GM19025 (cell line): ENCODE measurements around the gene PPL.

ENCODE experiments used
- ATAC-seq: cut with Tn5 transposase; IDR thresholded peaks from one replicate; pipeline ENCODE4 v1.9.1; 2021; ENCODE audit warnings: mild to moderate bottlenecking, low read depth, moderate library complexity; ENCODE audit not compliant: unreplicated experiment

PPL gene

DNA sequence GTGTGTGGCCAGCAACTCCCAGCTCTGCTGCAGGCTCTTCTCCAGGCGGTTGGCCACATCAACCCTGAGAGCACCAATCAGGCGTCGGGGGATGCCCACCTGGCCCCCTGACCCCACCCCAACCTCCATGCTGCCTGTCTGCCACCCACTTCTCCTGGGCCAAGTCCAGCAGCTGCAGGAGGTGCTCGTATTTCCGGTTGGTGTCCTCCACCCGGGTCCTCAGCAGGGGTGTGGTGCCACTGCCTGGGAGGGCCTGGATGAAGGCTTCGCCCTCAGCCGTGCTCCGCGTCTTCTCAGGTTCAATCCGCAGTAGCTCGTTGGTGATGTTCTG is 45.1 kb downstream of the PPL start:
- no peak for ATAC-seq

DNA sequence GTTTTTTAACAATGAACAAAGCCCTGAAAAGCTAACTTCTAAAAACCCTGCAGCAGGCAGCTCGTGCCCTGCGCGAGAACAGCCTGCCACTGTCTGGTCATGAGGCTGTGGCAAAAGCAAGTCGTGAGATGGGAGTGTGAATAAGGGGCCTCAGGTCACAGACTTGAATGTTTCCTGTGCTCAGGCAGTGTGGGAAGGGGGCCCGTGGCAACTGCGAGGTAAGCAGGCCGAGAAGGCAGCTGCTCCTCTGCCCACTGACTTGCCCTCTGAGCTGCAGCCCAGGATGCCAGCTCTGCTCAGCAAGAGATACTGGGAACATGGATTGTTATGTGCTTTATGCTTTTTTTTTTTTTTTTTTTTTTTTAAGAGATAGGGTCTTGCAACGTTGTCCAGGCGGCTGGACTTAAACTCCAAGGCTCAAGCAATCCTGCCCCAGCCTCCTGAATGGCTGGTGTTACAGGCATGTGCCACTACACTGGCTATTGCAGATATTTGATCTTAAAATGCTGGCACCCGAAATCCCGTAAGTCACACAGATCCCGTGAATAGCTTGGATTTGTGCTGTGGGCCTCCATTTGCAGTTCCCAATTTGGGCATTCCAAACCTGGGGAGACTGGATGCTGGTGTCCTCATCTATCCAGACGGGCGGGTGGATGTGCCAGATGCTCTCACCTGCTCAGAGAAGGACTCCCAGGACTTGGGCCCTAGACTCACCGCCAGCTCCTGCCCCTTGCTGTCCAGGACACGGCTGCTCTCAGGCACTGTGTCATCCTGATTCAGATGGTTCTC is 45.7 kb downstream of the PPL start:
- no peak for ATAC-seq

DNA sequence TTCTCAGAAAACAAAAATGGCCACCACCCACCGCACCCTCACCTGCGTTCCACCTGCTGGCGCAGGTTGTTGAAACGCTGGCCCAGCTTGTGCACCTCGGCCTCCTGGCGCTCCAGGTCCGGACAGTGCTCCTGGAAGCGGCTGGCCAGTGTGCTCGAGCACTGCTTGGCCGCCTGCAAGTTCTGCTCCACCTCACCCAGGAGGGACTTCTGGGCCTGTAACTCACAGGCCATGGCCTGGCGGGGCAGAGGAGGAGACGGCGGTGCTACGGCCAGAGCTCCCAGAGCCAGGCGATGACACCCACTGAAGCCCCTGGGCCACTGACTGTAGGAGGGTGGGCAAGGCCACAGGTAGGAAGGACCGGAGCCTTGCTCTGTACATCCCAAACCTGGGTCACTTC is 46.3 kb downstream of the PPL start:
- ATAC-seq = no peak

DNA sequence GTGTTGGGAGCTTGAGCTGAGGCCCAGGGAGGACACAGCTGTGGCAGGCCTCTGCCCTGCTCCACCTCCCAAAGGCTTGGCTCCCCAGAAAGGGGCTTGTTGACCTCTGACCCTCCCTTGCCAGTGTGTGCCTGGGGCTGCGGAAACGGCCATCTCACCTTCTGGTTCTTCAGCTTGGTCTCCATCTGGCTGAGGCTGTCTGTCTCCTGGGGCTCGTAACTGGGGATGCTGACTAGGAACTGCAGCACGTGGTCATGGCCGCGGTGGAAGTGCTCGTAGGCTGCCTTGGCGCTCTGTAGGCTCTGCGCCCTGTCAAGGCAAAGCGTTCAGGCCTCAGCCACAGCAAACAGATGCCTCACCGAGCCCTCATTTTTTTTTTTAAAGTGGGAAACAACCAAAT is 46.9 kb downstream of the PPL start:
- ATAC-seq = no peak

DNA sequence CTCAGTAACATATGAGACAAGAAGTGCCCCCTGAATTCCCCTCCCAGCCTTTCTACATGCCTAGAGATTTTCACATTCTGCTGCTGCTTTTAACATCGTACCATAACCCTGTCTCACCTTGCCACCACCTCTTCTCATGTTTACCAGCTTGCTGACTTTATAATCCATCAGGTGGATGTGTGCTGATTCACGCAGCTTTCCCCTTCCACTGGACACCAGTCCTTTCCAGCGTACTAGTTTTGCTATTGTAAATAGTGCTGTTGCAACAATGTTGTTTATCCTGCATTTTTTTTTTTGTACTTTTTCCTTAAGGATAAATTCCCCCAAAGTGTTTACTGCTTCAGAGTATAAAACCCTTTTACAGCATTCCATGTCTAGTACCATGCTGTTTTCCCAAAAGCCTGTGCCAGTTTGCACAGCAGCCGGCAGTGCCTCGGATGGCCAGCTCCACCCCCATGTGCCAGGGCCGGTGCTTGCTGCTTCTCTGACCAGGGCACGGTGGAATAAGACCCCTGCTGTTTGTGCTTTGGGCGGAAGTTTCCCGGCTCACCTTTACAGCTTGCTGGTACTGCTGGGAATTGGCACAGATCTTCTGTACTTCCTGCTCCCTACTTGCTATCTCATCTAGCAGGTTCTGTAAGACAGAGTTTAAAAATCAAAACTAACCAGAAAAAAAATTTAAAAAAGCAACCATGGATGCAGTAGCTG is 48.4 kb downstream of the PPL start:
- ATAC-seq = no peak

DNA sequence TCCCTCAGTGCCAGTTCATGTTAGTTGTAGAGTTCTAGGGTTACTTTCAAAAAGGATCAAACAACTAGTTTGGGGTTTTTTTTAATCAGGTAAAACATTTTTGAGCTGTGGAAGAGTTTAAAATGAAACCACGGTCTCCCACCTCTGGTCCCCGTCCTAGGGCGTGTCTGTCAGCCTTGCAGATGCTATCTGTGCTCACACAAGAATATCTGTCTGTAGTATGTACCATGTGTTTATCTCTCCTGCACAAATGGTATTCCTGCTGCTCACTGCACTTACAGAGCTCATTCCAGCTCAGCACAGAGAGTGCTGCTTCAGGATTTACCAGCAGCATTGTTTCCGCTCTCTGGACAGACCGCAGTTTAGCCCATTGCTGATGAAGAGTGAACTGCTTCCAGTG is 50.8 kb downstream of the PPL start:
- no peak for ATAC-seq

DNA sequence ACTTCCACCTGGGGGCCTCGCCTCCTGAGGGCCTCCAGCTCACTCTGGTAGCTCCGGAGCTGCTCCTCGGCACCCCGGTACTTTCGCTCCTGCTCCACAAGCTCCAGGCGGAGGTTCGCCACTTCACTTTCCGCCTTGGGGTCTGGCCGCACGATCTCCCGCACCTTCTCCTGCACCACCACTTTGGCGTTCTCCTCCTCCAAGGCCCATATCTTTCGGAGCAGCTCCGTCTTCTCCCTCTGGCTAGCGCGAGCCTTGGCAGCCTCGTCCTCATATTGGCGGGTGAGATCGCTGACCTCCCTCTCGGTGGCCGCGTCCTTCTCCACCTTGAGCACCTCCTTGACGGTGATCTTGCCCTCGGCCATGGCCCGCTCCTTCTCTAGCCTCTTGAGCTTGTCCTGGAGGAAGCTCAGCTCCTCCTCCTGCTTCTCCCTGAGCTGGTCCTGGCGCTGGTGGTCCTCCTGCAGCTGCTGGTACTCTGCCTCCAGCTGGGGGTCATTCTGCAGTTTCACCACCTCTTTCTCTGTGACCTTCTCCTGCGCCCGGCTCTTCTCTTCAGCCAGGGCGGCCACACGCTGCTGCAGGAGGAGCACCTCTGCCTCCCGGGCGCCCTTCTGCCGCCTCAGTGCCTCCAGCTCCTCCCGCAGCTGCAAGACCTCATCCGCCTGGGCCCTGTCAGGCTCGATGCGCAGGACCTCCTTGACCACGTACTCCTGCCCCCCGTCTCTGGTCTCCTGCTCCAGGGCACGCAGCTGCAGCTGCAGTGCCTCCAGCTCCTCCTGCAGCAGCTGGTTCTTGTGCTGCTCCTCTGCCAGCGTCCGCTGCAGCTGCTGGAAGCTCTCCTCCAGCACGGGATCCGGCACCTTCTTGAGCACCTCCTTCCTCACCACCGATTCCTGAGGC is 51.7 kb downstream of the PPL start:
- ATAC-seq = no peak

DNA sequence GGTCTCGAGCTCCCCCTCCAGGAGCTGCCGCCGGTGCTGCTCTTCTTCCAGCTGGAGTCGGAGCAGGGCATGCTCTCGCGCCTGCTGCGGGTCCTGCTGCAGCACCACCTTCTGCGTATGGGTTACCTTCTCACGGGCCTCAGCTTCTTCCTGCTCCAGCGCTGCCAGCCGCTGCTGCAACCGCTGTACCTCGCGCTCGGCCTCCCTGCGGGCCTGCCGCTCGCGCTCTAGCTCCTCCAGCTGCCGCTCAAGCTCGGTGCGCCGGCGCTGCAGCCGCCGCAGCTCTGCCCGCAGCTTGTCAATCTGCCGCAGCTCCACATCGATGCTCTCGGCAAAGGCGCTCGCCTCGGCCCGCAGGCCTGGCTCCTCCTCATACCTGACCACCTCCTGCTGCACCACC is 52.7 kb downstream of the PPL start:
- ATAC-seq = no peak

DNA sequence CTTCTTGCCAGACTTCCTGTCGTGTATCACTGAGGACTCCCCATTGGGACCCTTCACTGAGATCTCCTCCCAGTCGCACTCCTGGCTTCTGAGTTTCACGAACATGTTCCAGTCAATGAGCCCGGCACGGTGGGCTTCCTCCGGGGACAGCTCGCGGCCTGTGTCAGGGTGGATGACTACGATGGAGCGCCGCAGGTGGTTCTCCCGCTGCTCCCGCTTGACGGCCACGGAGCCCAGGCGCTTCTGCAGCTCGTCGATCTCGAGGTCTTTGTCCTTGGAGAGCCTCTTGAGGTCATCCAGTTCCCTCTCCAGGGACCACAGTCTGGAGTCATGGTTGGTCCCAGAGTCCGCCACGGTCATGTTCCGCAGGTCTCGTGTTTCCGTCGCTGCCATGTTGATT is 53.4 kb downstream of the PPL start:
- ATAC-seq = no peak

DNA sequence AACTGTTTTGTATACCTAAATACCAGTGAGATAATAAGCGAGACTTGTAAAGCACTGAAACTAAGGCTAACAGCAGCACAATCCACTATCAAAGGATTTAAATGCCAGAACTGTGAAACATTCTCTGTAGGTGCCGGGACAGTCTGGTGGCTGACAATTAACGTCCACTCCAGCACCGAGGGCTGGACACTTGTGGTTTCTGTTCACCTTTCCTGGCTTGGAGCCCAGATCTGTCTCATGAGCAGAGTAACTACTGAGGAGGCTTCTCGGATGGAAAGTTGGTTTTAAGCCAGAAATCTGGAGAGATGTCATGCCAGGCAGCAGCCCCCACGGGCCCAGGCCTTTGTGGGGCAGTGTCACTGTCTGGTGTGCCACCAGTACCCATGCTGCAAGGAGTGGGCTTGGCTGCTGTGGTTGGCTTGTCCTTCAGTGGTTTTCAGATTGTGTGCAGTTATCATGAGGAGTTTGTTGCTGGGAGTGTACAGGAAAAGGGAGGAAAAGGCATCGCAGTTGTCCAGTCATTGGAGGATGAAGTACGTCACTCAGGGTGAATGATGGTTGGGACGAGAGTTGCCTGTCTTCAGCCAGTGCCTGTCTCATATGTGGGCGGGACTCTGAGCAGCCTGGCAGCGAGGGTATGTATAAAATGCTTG is 54.2 kb downstream of the PPL start:
- ATAC-seq = no peak

DNA sequence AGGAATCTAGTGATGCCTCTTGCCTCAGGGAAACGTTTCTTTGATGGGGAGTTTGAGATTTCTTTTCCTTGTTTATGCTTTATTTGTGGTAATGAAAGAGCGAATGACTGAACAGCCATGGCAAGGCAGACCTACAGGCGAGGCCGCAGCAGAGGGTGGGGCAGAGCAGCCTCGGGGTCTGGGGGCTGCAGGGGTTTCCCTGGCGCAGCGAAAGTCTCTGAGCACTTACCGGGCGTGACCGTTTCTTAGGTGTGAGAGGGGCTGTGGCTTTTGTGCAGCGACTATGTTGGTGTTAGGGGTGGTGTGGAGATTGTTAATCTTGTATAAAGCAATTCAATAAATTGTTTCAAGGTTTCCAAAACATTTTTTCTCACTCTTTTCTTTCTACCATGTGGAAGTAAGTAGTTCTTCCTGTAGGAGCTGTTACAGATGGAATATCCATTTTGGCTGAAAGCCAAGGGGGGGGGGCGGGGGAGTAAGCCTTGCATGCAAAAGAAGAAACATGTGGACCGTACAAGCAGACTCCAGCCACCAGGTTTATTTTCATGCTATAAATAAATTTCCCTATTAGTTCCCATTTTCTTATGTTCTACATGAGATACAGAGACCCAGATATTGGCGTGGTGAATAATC is 54.8 kb downstream of the PPL start:
- ATAC-seq = no peak

DNA sequence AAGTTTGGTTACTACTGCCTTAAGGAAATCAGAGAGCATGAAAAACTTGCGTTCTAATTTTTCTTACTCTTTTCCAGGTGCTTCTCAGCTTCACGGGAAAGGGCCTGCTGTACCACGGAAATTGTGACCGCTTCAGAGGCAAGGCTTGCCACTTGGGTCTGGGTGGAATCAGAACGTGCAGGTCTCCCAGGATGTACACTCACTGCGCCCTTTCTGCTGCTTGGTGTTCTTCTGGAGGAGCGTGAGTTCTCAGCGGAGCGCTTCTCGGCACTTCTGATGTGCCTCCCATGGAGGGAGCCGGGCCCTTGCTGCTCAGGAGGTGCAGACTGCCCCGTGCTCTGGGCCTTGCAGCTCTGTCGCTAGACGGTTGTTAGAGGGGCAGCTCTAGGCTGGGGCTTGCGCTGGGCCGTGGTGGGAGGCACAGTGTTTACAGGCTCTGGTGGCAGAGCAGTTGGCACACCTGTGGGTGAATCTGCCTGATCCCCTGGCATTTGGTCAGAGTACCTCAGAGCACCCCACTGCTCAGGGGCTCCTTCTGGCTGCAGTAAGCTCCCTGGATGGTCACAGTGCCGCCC is 56.9 kb downstream of the PPL start:
- ATAC-seq = no peak

DNA sequence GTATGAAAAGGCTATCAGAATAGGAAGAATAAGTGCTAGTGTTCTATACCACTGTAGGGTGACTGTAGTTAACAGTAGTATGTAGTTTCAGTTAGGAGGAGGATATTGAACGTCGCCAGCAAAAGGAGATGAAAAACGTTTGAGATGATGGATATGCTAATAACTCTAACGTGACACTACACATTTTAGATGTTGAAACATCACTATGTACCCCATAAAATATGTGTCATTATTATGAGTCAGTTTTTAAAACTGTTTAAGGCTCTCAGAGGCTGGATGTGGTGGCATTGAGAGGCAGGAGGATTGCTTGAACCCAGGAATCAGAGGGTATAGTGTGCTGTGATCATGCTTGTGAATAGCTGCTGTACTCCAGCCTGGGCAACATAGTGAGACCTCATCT is 57.9 kb downstream of the PPL start:
- ATAC-seq = no peak

DNA sequence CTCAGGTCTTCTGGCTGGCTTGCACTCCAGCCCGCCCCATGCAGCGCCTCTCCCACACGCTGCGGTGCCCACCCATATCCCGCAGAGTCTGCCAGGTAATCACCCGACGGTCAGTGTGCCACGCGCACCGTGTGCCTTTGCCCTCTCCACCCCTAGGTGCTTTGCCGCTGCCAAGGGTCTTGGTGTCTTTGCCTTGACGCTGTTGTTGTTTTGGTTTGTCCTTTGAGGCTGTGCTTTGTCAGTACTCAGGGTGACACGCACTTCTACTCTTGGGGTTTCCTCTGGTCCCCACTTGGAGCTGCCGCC is 59.6 kb downstream of the PPL start:
- ATAC-seq = no peak

DNA sequence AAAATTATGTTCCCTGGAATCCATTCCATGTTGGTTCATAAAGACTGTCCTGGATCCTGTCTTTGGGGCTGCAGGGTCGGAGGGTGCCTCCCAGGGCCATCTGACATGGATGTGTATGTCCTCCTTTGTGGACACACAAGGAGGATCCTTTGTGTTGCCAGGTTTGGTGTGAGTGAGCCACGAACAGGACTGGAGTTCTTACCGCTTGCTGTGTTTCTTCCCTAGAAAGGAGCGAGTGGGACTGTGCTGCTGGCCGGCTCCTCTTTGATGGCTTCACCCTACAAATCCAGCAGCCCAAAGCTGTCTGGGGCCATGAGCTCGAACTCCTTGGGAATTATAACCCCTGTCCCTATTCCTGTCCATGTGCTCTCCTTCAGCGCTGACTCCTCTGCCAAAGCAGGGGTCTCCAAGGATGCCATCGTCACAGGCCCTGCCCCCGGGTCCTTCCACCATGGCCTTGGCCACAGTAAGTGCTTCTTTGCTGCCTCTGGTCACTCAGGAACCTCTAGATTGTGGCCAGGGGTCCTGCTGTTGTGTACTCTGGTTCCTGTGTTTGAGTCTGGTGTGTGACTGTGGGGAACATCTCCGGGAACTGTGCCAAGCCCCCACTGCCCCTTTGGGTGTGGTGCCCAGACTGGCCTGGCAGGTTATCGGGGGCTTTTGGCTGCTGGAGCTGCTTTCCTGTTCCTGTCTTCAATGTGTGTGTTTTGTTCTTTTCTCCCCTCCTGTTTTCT is 60.1 kb downstream of the PPL start:
- ATAC-seq = no peak

DNA sequence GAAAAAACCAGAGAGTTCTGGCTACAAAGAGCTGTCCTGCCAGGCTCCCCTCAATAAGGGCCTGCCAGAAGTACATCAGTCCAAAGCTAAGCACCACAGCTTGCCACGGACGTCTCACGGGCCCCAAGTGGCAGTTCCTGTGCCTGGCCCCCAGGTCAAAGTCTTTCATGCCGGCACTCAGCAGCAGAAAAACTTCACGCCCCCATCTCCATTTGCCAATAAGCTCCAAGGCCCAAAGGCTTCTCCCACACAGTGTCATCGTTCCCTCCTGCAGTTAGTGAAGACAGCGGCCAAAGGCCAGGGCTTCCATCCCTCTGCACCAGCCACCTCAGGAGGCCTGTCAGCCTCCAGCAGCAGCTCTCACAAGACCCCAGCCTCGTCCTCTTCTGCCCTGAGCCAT is 62.3 kb downstream of the PPL start:
- ATAC-seq = no peak

DNA sequence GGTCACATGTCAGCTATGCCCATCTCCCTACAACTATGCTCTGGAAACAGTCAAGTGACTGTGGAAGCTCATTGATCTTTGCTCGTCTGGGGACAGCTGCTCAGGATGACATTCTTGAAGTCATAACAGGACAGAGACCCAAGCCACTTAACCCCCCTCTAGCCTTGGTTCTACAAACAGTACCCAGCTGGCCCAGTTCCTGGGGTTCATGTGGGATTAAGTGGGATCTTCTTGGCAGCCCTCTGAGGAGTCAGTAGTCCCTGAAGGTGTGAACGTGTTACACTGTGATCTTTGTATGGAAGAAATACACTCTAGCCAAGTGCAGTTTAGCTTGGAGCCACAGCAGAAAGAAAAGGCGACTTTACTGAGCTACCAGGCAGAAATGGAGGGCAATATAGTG is 63.9 kb downstream of the PPL start:
- ATAC-seq = no peak

DNA sequence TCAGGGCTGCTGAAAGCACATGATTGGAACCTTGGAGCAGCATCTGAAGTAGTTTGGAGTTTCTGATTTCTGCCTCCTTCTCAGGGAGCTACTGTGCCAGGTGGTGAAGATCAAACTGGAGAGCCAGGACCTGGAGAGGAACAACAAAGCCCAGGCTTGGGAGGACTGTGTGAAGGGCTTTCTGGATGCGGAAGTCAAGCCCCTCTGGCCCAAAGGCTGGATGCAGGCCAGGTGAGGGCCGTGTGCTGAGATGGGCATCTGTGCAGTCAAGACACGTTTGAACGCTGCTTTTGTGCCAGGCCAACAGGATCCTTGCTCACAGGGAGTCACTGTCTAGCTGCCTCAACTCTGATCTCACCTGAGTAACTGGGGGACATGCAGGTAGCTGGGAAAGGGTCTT is 65.9 kb downstream of the PPL start:
- no peak for ATAC-seq

DNA sequence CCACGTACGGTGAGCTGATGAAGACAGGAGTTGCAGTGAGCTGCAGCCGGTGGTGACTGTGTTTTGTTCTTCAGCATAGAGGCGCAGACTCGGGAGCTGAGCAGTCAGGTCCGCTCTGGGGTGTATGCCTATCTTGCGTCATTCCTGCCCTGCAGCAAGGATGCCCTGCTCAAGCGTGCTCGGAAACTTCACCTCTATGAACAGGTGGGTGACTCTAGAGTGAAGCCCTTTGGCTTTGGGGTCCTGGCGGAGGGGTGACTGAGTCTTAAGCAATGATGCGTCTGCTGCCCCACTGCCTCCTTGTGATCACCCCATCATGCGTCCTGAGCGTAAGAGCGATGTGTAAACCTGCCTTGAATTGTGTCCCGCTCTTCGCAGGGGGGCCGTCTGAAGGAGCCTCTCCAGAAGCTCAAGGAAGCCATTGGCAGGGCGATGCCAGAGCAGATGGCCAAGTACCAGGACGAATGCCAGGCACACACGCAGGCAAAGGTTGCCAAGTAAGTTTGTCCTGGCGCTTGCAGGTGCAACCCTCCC is 66.7 kb downstream of the PPL start:
- no peak for ATAC-seq
